ENCODE measurements around the gene MARCHF9. TPM values are rescaled to one million over a fixed set of nuclear protein-coding genes. Genes with fewer than 3 reads are reported as not detected.
A peak's percentile ranks its signal among the peaks of the same experiment; 100 is the strongest.
"Not testable (repeated sequence)": the region's sequence is repeated elsewhere in the genome, so short reads cannot be mapped to it uniquely, and the experiment has no call there.

Gene MARCHF9
- total RNA-seq, 1 donor from 2014 or later: 3.0 TPM

- DNase-seq (ENCODE audit: low read depth in 2 of 2): no peak
Measured at GRCh38 chr12:57769594-57769993, 14.7 kb downstream of the MARCHF9 start.

- no peak for DNase-seq (ENCODE audit: low read depth in 2 of 2)
Measured at GRCh38 chr12:57770734-57771133, 15.8 kb downstream of the MARCHF9 start.

GRCh38 chr12:57771236-57771872 is 16.5 kb downstream of the MARCHF9 start:
- DNase-seq (ENCODE audit: low read depth in 2 of 2): peak; percentile 75 to 91

- DNase-seq (ENCODE audit: low read depth in 2 of 2): peak; percentile 93 to 98
Measured at GRCh38 chr12:57771873-57772428, 17.0 kb downstream of the MARCHF9 start, which contains the start of gene METTL1. Gene METTL1 (minus strand): TSS chr12:57772105. CDS start chr12:57772083, 22 bp downstream.

GRCh38 chr12:57772429-57773322 is 17.8 kb downstream of the MARCHF9 start, which contains the start of gene EEF1AKMT3:
Gene EEF1AKMT3 (plus strand): TSS chr12:57772614. CDS start chr12:57772725, 111 bp downstream.
- DNase-seq (ENCODE audit: low read depth in 2 of 2): peak in 1 of 2 donors; percentile 67

GRCh38 chr12:57774634-57775033 is 19.7 kb downstream of the MARCHF9 start:
- DNase-seq (ENCODE audit: low read depth in 2 of 2): not testable (repeated sequence)

- DNase-seq (ENCODE audit: low read depth in 2 of 2): no peak
Measured at GRCh38 chr12:57775044-57775443, 20.1 kb downstream of the MARCHF9 start.

GRCh38 chr12:57775563-57776246 is 20.8 kb downstream of the MARCHF9 start:
- no peak for DNase-seq (ENCODE audit: low read depth in 2 of 2)

GRCh38 chr12:57776247-57776587 is 21.3 kb downstream of the MARCHF9 start:
- DNase-seq (ENCODE audit: low read depth in 2 of 2): no peak

GRCh38 chr12:57777367-57777766 is 22.5 kb downstream of the MARCHF9 start:
- DNase-seq (ENCODE audit: low read depth in 2 of 2): no peak

- DNase-seq (ENCODE audit: low read depth in 2 of 2): no peak
Measured at GRCh38 chr12:57777911-57778310, 23.0 kb downstream of the MARCHF9 start.

GRCh38 chr12:57779736-57780135 is 24.8 kb downstream of the MARCHF9 start:
- DNase-seq (ENCODE audit: low read depth in 2 of 2): no peak

- no peak for DNase-seq (ENCODE audit: low read depth in 2 of 2)
Measured at GRCh38 chr12:57780284-57780897, 25.5 kb downstream of the MARCHF9 start.

- no peak for DNase-seq (ENCODE audit: low read depth in 2 of 2)
Measured at GRCh38 chr12:57781244-57781643, 26.3 kb downstream of the MARCHF9 start.

GRCh38 chr12:57781801-57782200 is 26.9 kb downstream of the MARCHF9 start:
- DNase-seq (ENCODE audit: low read depth in 2 of 2): no peak

- DNase-seq (ENCODE audit: low read depth in 2 of 2): no peak
Measured at GRCh38 chr12:57782243-57782607, 27.3 kb downstream of the MARCHF9 start.

GRCh38 chr12:57782608-57783465 is 27.9 kb downstream of the MARCHF9 start, which contains the start of gene TSFM:
Gene TSFM (plus strand): TSS chr12:57782787. CDS start chr12:57782802, 15 bp downstream.
- DNase-seq (ENCODE audit: low read depth in 2 of 2): peak; percentile 89 to 96

- DNase-seq (ENCODE audit: low read depth in 2 of 2): no peak
Measured at GRCh38 chr12:57783466-57783801, 28.5 kb downstream of the MARCHF9 start.

GRCh38 chr12:57783861-57784260 is 29.0 kb downstream of the MARCHF9 start:
- no peak for DNase-seq (ENCODE audit: low read depth in 2 of 2)

GRCh38 chr12:57793920-57794319 is 39.0 kb downstream of the MARCHF9 start:
- peak in 1 of 2 donors; percentile 25 for DNase-seq (ENCODE audit: low read depth in 2 of 2)
